ENCODE results near the gene SERPINA3.
"Not testable (repeated sequence)": the region's sequence is repeated elsewhere in the genome, so short reads cannot be mapped to it uniquely, and the experiment has no call there.

Gene SERPINA3

GRCh38 chr14:94586635-94587034 is 25.6 kb upstream of the SERPINA3 start:
- DNase-seq: no peak

DNA sequence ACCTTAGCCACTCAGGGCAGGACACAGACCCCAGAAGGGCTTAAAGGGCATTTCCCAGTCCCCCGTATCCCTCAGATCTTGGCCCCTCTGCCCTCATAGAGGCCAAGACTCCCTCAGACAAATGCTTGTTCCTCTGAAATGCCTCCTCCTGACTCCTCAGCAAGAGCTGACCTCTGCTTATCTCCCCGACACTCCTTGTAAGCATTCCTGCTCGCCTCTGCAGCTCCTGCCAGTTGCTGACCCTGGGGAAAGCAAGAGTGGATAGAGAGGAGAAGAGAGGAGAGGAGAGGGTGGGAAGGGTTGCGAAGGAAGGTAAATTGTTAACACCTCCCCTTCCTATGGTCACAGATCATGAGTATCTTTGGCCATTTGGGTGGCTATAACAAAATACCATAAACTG is 23.9 kb upstream of the SERPINA3 start:
- no peak for DNase-seq

GRCh38 chr14:94591073-94591472 is 21.1 kb upstream of the SERPINA3 start:
- no peak for DNase-seq

DNA sequence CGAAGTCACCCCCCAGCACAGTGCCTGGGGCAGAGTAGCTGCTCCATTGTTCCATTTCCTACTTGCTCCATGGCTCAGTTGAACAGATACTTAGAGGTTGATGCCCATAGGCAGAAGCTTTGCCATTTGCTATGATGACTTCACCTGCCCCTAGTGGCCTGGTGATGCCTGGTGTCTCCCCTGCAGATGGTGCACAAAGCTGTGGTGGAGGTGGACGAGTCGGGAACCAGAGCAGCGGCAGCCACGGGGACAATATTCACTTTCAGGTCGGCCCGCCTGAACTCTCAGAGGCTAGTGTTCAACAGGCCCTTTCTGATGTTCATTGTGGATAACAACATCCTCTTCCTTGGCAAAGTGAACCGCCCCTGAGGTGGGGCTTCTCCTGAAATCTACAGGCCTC is 20.3 kb upstream of the SERPINA3 start:
- DNase-seq: no peak

DNA sequence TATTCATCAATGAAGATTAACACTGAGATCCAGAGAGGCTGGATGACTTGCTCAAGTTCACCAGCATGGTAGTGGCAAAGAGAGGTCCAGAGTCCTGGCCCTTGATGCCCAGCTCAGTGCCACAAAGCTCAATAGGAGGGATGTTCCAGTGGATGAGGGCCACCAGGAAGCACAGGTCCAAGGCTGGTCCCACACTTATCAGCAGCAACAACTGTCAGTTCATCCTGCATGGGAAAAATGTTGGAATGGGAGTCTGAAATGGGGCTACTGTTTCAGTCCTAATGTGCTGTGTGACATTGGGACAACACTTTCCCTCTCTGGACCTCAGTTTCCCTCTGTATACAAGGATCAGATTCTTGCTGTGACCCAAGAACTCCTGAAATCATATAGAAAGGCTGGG is 19.7 kb upstream of the SERPINA3 start:
- no peak for DNase-seq

GRCh38 chr14:94593376-94593748 is 18.8 kb upstream of the SERPINA3 start:
- no peak for DNase-seq

DNA sequence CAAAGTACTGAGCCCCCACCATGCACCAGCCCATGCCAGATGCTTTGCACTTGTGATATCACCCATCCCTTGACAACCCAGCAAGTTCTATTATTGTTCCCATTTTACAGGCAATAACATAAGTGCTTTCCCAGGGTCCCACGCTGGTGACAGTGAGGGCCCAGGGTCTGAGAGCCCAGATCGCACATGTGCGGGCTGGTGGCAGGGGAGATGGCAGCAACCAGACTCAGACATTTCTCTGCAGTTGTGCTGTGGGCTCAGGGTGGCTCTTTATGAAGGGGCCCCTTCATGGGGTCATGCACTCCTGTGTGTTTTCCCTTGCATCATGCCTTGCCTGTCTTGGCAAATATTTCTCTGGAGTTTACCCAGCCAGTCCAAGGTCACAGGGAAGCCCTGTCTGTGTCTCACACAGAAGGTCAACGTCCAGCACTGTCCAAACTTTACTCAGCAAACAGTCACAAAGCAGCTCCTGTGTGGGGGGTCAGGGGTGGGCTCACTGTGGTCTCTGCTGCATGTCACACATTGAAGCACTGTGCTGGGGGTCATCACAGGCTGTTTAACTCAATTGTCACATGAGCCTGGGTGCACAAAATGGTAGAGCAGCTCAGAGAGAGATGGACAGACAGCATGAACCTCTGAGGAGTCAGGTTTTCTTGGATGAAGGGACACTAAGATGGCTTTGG is 18.3 kb upstream of the SERPINA3 start:
- no peak for DNase-seq

- no peak for DNase-seq
These were observed 17.8 kb upstream of the SERPINA3 start for GRCh38 chr14:94594441-94594840.

DNA sequence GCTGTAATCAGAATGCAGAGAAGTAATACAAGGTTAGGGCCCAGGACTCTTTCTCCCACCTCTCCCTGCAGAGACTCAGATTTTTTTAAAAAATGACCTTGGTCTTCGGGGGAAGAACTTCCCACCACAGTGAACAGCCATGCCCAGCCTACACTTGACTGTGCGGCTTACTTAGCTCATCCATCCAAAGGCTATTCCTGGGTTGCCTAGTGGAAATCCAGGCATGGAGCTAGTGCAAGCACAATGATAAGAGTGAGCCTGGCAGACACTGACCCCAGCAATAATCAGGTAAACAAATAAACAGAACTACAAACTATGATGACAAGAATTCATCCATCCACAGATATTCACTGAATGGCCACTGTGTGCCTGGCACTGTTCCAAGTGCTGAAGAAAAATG is 16.3 kb upstream of the SERPINA3 start:
- DNase-seq: no peak

DNA sequence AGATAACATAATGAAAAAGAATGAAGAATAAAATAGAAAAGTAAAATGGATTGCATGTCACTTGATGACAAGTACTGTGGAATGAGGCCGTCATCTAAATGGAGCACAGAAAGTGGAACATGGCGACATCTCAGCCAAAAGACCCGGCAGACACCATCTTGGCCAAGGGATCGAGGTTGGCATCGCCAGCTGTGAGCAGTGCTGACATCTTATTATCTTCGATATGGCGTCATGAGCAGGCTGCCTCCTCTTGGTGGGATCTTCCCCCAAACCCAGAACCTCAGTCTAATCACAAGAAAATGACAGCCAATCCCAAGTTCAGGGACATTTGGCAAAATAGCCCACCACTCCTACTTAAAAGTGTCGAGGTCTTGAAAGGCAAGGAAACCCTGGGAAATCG is 15.8 kb upstream of the SERPINA3 start:
- no peak for DNase-seq

DNA sequence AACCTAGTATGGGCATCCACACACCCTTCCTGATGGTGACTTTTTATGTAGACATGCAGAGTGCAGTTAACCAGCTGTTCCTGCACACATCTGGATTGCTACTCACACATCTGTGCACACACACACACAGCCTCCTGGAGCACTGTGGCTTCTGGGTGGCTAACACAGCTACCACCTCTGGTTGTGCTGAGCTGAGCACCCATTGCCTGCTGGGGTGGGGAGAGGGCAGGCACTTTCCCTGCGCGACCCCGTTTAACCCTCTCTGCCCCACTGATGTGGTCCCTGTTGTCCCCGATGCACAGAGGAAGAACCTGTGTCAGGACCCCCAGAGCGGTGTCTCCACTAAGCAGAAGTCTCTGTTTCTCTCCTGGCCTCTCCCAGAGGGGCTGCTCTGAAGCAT is 14.4 kb upstream of the SERPINA3 start:
- DNase-seq: no peak

DNA sequence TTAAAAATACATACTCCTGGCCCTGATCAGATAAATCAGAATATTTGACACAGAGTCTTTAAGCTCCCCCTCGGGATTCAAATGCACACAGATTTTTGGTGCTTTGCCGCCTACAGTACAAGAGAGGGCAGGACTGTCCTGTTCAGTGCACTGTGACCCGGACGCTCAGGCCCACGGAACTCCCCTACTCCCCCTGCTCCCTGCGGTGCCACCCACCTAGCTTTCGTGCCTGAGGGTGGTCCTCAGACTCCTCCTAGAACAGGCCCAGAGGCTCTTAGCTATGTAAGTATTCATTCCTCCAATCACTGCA is 13.7 kb upstream of the SERPINA3 start:
- no peak for DNase-seq

DNA sequence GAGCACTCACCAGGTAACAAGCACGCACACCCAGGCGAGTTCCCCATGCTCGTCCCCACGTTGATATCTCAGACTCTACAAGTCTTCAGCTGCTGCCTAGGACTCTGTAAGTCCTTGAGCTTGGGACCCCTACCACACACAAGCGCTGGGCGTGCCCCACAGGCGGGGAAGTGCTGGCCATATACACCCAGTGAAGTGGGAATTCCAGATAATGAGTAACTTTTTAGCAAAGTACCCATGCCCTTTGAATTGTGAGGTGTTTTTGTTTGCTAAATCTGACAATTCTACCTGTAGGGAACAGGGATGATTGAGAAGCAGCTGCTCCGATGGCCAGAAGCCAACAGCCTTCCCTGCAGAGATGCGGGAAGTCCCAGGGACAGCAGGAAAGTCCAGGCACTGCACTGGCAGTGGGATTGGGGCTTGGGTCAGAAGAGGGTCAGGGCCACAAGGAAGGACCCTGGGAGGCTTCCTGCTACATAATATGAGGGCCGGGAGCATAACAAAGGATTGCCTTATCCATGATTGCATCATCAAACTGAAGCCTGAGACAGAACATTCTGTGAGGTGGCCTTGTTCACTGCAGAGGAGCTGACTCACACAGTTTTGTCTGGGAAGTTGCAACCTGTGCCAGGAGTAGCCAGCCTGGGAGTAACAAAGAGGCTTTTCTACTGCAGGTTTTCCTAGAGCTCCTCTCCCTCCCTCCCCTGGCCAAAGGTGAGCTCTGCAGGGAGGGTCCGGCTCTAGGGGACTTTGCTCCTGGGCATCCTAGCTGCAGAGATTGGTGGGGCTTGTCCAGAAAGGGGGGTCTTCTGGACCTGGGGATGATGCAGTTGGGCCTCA is 13.2 kb upstream of the SERPINA3 start:
- no peak for DNase-seq

DNA sequence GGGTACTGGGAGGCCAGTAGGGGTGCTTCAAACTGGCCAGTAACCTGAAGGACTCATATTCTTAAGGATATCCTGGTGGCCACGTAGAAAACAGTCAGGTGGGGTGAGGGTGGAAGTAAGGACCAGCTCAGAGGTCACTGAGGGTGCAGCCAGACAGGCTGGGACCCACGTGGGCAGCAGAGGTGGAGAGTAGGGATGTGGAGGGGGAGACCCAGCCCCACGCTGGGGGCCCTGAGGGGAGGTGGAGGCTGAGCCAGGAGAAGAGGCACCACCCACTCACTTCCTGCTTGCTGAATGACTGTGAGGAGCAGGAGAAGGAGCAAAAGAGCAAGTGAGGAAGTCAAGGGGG is 12.6 kb upstream of the SERPINA3 start:
- no peak for DNase-seq

- no peak for DNase-seq
These were observed 12.0 kb upstream of the SERPINA3 start for GRCh38 chr14:94600148-94600545.

GRCh38 chr14:94601884-94602391 is 10.3 kb upstream of the SERPINA3 start:
- no peak for DNase-seq

DNA sequence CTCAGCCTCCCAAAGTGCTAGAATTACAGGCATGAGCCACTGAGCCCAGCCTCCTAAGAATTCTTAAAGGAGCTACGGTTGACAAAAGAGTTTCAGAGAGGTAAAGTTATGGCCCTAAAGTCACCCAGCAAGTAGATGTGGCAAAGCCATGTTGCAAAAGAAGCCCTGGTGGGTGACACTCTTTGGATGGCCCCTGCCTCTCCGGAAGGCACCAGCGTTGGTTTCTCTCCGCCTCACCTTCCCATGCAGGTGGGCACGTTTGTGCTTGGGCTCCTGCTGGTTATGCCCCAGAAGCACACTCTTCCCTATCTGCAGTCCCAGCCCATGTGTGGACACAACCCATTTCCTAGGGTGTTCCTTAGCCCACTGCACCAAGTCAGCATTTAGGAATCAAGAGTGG is 9.5 kb upstream of the SERPINA3 start:
- DNase-seq: no peak

- DNase-seq: no peak
These were observed 6.8 kb upstream of the SERPINA3 start for GRCh38 chr14:94605361-94605760.

DNA sequence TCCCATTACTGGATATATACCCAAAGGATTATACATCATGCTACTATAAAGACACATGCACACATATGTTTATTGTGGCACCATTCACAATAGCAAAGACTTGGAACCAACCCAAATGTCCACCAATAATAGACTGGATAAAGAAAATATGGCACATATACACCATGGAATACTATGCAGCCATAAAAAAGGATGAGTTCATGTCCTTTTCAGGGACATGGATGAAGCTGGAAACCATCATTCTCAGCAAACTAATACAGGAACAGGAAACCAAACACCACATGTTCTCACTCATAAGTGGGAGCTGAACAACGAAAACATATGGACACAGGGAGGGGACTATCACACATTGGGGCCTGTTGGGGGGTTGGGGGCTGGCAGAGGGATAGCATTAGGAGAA is 3.2 kb upstream of the SERPINA3 start:
- not testable (repeated sequence) for DNase-seq

DNA sequence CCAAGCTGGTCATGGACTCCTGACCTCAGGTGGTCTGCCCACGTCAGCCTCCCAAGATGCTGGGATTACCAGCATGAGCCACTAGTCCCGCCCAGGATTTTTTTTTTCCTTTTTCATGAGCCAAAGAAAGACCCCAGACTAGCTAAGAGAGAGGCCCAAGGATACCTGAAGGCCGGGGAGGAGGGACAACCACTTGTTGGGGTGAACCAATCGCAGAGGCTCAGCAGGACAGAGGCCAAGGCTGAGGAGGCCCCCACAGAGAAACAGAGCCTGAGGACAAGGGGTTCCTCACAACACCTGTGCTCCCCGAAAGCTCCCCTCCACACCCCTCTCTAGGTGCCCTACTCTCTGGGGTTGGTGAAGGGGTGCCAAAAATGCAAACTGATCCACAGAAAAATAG is 1.0 kb upstream of the SERPINA3 start:
- no peak for DNase-seq

GRCh38 chr14:94612580-94613554 is 676 bp downstream of the SERPINA3 start:
- DNase-seq: no peak

- no peak for DNase-seq
These were observed 1.8 kb downstream of the SERPINA3 start for GRCh38 chr14:94613720-94614644.
